Stomach (tissue), 19 donors: ENCODE data around the gene COX7A2L. TPM values are rescaled to one million over a fixed set of nuclear protein-coding genes. Genes with fewer than 3 reads are reported as not detected.

ENCODE experiments used
- DNase-seq, 2 donors: peaks; one replicate each; pipeline versions ENCODE4 v3.0.0 to v3.0.0-alpha.2; 2013 to 2019
- H3K27ac ChIP-seq, 5 donors: fragments of 200-600 bp in 4 of 5; sonication (generic) in 4 of 5; one replicate each; pipeline ENCODE4 v1.5.1; 2013 to 2019; ENCODE audit warnings: mild to moderate bottlenecking in 1 of 5, moderate library complexity in 1 of 5
- H3K27me3 ChIP-seq, 3 donors: fragments of 200-600 bp; sonication (generic); one replicate each; pipeline ENCODE4 v1.5.1; 2017 to 2019; ENCODE audit warnings: mixed run types in 1 of 3
- H3K36me3 ChIP-seq, 4 donors: fragments of 200-600 bp; sonication (generic); 1 replicate in 3 of 4; 2 replicates in 1 of 4; pipeline ENCODE4 v1.5.1; 2016 to 2019
- H3K4me1 ChIP-seq, 4 donors: fragments of 200-600 bp; sonication (generic); one replicate each; pipeline ENCODE4 v1.5.1; 2016 to 2019
- H3K4me3 ChIP-seq, 4 donors: fragments of 200-600 bp; sonication (generic) in 3 of 4; one replicate each; pipeline ENCODE4 v1.5.1; 2016 to 2019; ENCODE audit warnings: mild to moderate bottlenecking in 1 of 4
- H3K9me3 ChIP-seq, 4 donors: fragments of 200-600 bp; sonication (generic); one replicate each; pipeline ENCODE4 v1.5.1; 2016 to 2019
- CTCF ChIP-seq, 7 experiments: fragments of 450-650 bp in 4 of 7; fragments of 200-600 bp in 3 of 7; sonication (generic) in 3 of 7; IDR thresholded peaks; one replicate each; pipeline ENCODE4 v1.5.1; 2016 to 2019; ENCODE audit warnings: antibody characterized with exemption in 7 of 7, control low read depth in 2 of 7, mild to moderate bottlenecking in 1 of 7
- EP300 ChIP-seq: sonication (generic); formaldehyde crosslinking; IDR thresholded peaks from one replicate; pipeline ENCODE4 v1.6.1; 2017; ENCODE audit warnings: antibody characterized with exemption
- POLR2A ChIP-seq, 4 donors: fragments of 450-650 bp; IDR thresholded peaks; one replicate each; pipeline ENCODE4 v1.6.1; 2016; ENCODE audit warnings: antibody characterized with exemption in 4 of 4, control low read depth in 2 of 4, mild to moderate bottlenecking in 1 of 4, moderate library complexity in 1 of 4
- POLR2AphosphoS5 ChIP-seq, 3 donors: sonication (generic); formaldehyde crosslinking; IDR thresholded peaks; one replicate each; pipeline ENCODE4 v1.6.1; 2016; ENCODE audit warnings: antibody characterized with exemption in 3 of 3
- WGBS, 5 donors: extraction: QIAGEN DNeasy Blood & Tissue Kit in 3 of 5; methylation state at CpG; one replicate each; pipeline versions ENCODE4 v1.1.5 to v1.1.7; 2013 to 2018; 5-methylcytosine and 5-hydroxymethylcytosine counted together
- intact Hi-C: fragments of 100-400 bp; cut with DNase I; formaldehyde crosslinking; loops from one replicate; pipeline ENCODE4 v1.15.1; 2023; ENCODE audit warnings: low total_unique reads
- long read RNA-seq, 10 donors: transcript quantifications; one replicate each; lab custom pipeline, GENCODE V29; 2026
- polyA plus RNA-seq, 3 donors: library from polyadenylated mRNA; stranded (reverse); fragments of 200-250 nt; gene quantifications; one replicate each; pipeline ENCODE4 v1.2.3, GENCODE V29; 2013
- total RNA-seq, 5 donors: library from RNA; depleted of rRNA; stranded (reverse); fragments of >200 nt; gene quantifications; one replicate each; pipeline versions ENCODE4 v1.1.0 to v1.2.3, GENCODE V29; 2014 to 2016
- donor health status: healthy with polysubstance abuse.
- donor health status: Bipolar disorder and iron deficiency.
- donor health status: healthy.

COX7A2L gene
- 100 to 1,000 TPM in 1 of 5 donors, 10 to 100 TPM in 4; 36.2 to 135 (median 59.3) TPM for total RNA-seq
- 100 to 1,000 TPM; 120 to 222 (median 142) TPM for polyA plus RNA-seq
- long read RNA-seq, donor 1, transcript COX7A2L-201 (3 exons, 1,112 nt) = major isoform, 31 of 58 reads
- long read RNA-seq, donor 1, transcript COX7A2L-204 (2 exons, 540 nt) = minor isoform, 5 of 58 reads
- long read RNA-seq, donor 1, partial matches to known transcripts = 22 of 58 reads
- long read RNA-seq, donor 1, other reads (novel, unspliced or antisense) = 0 of 58 reads
- long read RNA-seq, donor 2, transcript COX7A2L-201 (3 exons, 1,112 nt) = major isoform, 69 of 98 reads
- long read RNA-seq, donor 2, partial matches to known transcripts = 21 of 98 reads
- long read RNA-seq, donor 2, other reads (novel, unspliced or antisense) = 7 of 98 reads
- long read RNA-seq, donor 3, transcript COX7A2L-201 (3 exons, 1,112 nt) = major isoform, 41 of 61 reads
- long read RNA-seq, donor 3, partial matches to known transcripts = 9 of 61 reads
- long read RNA-seq, donor 3, other reads (novel, unspliced or antisense) = 9 of 61 reads
- long read RNA-seq, donor 4, transcript COX7A2L-201 (3 exons, 1,112 nt) = major isoform, 8 of 8 reads
- long read RNA-seq, donor 4, partial matches to known transcripts = 0 of 8 reads
- long read RNA-seq, donor 4, other reads (novel, unspliced or antisense) = 0 of 8 reads
- long read RNA-seq, donor 5, transcript COX7A2L-201 (3 exons, 1,112 nt) = major isoform, 66 of 83 reads
- long read RNA-seq, donor 5, partial matches to known transcripts = 9 of 83 reads
- long read RNA-seq, donor 5, other reads (novel, unspliced or antisense) = 7 of 83 reads
- long read RNA-seq, donor 6 = 0 reads
- long read RNA-seq, donor 7, transcript COX7A2L-201 (3 exons, 1,112 nt) = major isoform, 69 of 83 reads
- long read RNA-seq, donor 7, partial matches to known transcripts = 9 of 83 reads
- long read RNA-seq, donor 7, other reads (novel, unspliced or antisense) = 5 of 83 reads
- long read RNA-seq, donor 8, transcript COX7A2L-201 (3 exons, 1,112 nt) = major isoform, 81 of 125 reads
- long read RNA-seq, donor 8, partial matches to known transcripts = 23 of 125 reads
- long read RNA-seq, donor 8, other reads (novel, unspliced or antisense) = 17 of 125 reads
- long read RNA-seq, donor 9, transcript COX7A2L-201 (3 exons, 1,112 nt) = major isoform, 71 of 91 reads
- long read RNA-seq, donor 9, partial matches to known transcripts = 11 of 91 reads
- long read RNA-seq, donor 9, other reads (novel, unspliced or antisense) = 8 of 91 reads
- long read RNA-seq, donor 10, transcript COX7A2L-201 (3 exons, 1,112 nt) = major isoform, 26 of 36 reads
- long read RNA-seq, donor 10, partial matches to known transcripts = 8 of 36 reads
- long read RNA-seq, donor 10, other reads (novel, unspliced or antisense) = 0 of 36 reads

GRCh38 chr2:42360890-42361727 is at the start of gene COX7A2L:
COX7A2L (minus strand) TSS chr2:42361217; CDS start chr2:42361161, 56 bp downstream.
- Histone ChIP-seq H3K9me3 (no peaks in the 10 kb centered on the region), H3K27me3 (no peaks in the 10 kb centered on the region), H3K36me3 (peaks cover 0 to 5% (median 0%) of the 10 kb centered on the region in 4 donors), H3K4me1 (peaks cover 19 to 52% (median 38%) of the 10 kb centered on the region in 4 donors), H3K27ac (peak within 1 kb of the TSS; percentile 93 to 96 (median 96)), H3K4me3 (peak within 1 kb of the TSS; percentile 77 to 91 (median 85))
- 0 to 1% (median 0%) methylated on average over 31 to 61 of the region's 61 CpGs for WGBS, 5 donors
- peak; percentile 96 to 99 for DNase-seq
- intact Hi-C loops = no loop called here
- TF ChIP-seq CTCF (IDR thresholded peaks at IDR 0.05) = peak in 2 of 7 experiments; percentile 9 to 12
- TF ChIP-seq EP300 = no peak
- no peak for TF ChIP-seq POLR2A (IDR thresholded peaks at IDR 0.05)
- peak; percentile 49 to 88 (median 87) for TF ChIP-seq POLR2AphosphoS5 (IDR thresholded peaks at IDR 0.05)

GRCh38 chr2:42408009-42408408 is 47.0 kb upstream of the COX7A2L start:
- H3K36me3 ChIP-seq = no peaks in the 10 kb centered on the region
- peaks cover 0 to 3% (median 0%) of the 10 kb centered on the region in 4 donors for H3K9me3 ChIP-seq
- DNase-seq = no peak
- H3K27ac ChIP-seq = no peak overlapping the region
- no peak overlapping the region for H3K4me3 ChIP-seq
- TF ChIP-seq POLR2AphosphoS5 (IDR thresholded peaks at IDR 0.05) = no peak
- TF ChIP-seq CTCF (IDR thresholded peaks at IDR 0.05) = no peak
- TF ChIP-seq EP300 = no peak
- TF ChIP-seq POLR2A (IDR thresholded peaks at IDR 0.05) = no peak
- H3K27me3 ChIP-seq = peaks cover 0 to 8% (median 0%) of the 10 kb centered on the region in 3 donors
- WGBS, 5 donors = 94 to 99% (median 98%) methylated on average over 6 to 8 of the region's 8 CpGs
- intact Hi-C loops = no loop called here
- H3K4me1 ChIP-seq = no peaks in the 10 kb centered on the region

- intact Hi-C loops = no loop called here
These were observed 46.5 kb upstream of the COX7A2L start for GRCh38 chr2:42407476-42407875.

More at GRCh38 chr2:42407476-42407875, 46.5 kb upstream of the COX7A2L start:
- no peaks in the 10 kb centered on the region for H3K9me3 ChIP-seq
- no peaks in the 10 kb centered on the region for H3K4me1 ChIP-seq
- H3K36me3 ChIP-seq = no peaks in the 10 kb centered on the region
- H3K27ac ChIP-seq = no peak overlapping the region
- no peak overlapping the region for H3K4me3 ChIP-seq
- 68 to 84% (median 79%) methylated on average over 4 to 6 of the region's 6 CpGs for WGBS, 5 donors
- no peak for TF ChIP-seq POLR2A (IDR thresholded peaks at IDR 0.05)
- no peak for TF ChIP-seq CTCF (IDR thresholded peaks at IDR 0.05)
- DNase-seq = no peak
- peaks cover 0 to 8% (median 0%) of the 10 kb centered on the region in 3 donors for H3K27me3 ChIP-seq
